Measurements from ENCODE around the gene TAF8. TPM values are rescaled to one million over a fixed set of nuclear protein-coding genes. Genes with fewer than 3 reads are reported as not detected.

Gene TAF8
- total and polyA plus RNA-seq, 2 donors, result 13.4 to 18.1 TPM

DNA sequence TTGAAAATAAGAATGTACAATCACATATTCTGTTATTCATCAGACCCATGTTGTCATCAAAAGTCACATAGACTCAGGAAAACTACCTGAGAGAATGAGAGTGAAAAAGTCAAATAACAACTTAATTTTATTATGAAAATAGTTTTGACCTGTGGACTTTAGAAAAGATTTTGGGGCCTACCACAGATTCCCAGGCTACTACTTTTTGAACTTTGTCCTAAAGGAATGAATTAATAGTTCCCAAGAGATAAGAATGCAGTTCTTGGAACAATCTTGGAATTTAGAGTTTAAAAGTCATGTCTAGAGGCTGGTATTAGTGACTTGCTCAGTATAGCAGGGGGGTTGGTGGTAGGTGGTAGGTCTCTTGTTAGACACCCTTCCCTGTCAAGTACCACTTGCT, 3.3 kb downstream of the TAF8 start:
- Histone ChIP-seq H3K4me1 (ENCODE audit: insufficient read depth) (no peaks in the 10 kb centered on the region), H3K36me3 (ENCODE audit: insufficient read depth) (peaks cover 5% of the 10 kb centered on the region), H3K4me3 (ENCODE audit: low read depth, low read length) (no peak overlapping the region), H3K27ac (ENCODE audit: low read depth) (no peak overlapping the region)
- no peak for DNase-seq (ENCODE audit: extremely low spot score)

DNA sequence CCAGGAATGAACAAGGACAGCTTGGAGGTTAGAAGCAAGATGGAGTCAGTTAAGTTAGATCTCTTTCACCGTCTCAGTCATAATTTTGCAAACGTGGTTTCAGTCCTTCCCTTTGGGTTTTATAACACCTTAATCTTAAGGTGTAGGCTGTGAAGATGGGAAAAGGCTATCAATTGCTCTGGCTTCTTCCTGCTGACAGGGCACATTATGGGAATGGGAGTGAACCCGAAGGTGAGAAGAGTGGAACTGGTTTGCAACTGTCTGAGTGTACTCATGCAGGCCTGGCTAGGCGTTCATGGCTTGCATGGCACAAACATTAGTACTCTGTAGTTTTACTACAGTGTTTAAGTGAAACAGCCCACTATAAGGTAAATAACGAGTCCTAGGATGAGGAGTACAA, 9.4 kb downstream of the TAF8 start:
- Histone ChIP-seq H3K36me3 (ENCODE audit: insufficient read depth) (peaks cover 8% of the 10 kb centered on the region), H3K4me3 (ENCODE audit: low read depth, low read length) (no peak overlapping the region), H3K27ac (ENCODE audit: low read depth) (no peak overlapping the region), H3K4me1 (ENCODE audit: insufficient read depth) (no peaks in the 10 kb centered on the region)
- WGBS, result 94% methylated on average over 5 of the region's 5 CpGs
- no peak for DNase-seq (ENCODE audit: extremely low spot score)

DNA sequence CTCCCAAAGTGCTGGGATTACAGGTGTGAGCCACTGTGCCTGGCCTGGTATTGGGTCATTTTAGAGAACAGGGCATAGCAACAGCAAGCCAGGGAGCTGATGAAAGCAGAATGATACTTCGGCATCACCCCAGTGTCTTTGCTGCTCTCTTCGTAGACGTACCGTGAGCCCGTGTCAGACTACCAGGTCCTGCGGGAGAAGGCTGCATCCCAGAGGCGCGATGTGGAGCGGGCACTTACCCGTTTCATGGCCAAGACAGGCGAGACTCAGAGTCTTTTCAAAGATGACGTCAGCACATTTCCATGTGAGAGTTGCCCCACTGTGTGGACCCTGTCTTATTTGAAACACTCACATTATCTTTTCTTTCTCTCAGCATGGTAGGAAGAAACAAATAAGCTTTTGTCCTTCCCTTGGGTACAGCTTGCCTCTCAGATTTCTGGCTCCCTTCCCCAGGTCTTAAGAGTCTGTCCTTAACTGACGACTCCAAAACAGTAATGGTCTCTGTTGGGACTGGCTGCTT, 15.9 kb downstream of the TAF8 start:
- 97% methylated on average over 13 of the region's 13 CpGs for WGBS
- H3K36me3 ChIP-seq (ENCODE audit: insufficient read depth), result no peaks in the 10 kb centered on the region
- H3K4me3 ChIP-seq (ENCODE audit: low read depth, low read length), result no peak overlapping the region
- H3K4me1 ChIP-seq (ENCODE audit: insufficient read depth), result no peaks in the 10 kb centered on the region
- H3K27ac ChIP-seq (ENCODE audit: low read depth), result no peak overlapping the region
- no peak for DNase-seq (ENCODE audit: extremely low spot score)

DNA sequence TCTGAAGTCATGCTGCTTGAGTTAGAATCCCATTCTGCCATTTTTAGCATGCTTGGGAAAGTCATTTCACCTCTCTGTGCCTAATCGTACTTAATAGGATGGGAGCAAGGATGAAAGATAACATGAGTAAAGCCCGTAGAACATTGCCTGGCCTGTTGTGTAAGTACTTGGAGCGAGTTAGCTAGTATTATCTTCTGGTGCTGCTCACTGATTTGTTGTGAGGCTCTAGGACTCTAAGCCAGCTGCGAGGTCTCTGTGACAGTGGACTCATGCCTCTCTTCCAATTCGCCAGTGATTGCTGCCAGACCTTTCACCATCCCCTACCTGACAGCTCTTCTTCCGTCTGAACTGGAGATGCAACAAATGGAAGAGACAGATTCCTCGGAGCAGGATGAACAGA, 17.8 kb downstream of the TAF8 start:
- WGBS, result 92% methylated on average over 7 of the region's 7 CpGs
- Histone ChIP-seq H3K36me3 (ENCODE audit: insufficient read depth) (no peaks in the 10 kb centered on the region), H3K4me3 (ENCODE audit: low read depth, low read length) (no peak overlapping the region), H3K4me1 (ENCODE audit: insufficient read depth) (no peaks in the 10 kb centered on the region), H3K27ac (ENCODE audit: low read depth) (no peak overlapping the region)
- DNase-seq (ENCODE audit: extremely low spot score), result no peak

DNA sequence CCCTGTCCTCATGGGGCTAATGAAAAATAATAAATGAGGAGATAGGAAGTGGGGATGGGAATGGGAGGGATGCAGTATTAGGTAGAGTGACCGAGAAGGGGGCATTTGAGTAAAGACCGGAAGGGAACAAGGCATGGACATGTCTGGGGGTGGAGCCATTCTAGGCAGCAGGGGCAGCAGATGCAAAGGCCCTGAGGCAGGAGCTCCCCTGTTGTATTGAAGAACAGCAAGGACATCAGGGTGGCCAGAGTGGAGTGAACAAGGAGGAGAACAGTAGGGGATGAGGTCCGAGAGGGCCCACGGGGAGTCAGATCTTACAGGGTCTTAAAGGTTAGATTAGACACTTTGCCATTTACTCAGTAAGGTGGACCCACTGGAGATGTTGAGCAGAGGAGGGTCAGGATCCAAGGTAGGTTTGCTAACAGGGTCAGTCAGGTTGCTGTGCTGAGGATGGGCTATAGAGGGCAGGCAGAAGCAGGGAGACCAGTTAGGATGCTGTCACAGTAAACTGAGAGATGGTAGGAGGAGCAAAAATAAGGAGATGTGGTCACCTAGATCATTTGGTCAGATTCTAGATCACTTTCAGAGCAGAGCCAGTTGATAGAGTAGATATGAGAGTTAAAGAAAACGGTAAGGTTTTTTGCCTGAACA, 18.7 kb downstream of the TAF8 start:
- Histone ChIP-seq H3K4me3 (ENCODE audit: low read depth, low read length) (no peak overlapping the region), H3K27ac (ENCODE audit: low read depth) (no peak overlapping the region), H3K36me3 (ENCODE audit: insufficient read depth) (no peaks in the 10 kb centered on the region), H3K4me1 (ENCODE audit: insufficient read depth) (no peaks in the 10 kb centered on the region)
- DNase-seq (ENCODE audit: extremely low spot score), result no peak
- WGBS, result 94% methylated on average over 5 of the region's 5 CpGs

DNA sequence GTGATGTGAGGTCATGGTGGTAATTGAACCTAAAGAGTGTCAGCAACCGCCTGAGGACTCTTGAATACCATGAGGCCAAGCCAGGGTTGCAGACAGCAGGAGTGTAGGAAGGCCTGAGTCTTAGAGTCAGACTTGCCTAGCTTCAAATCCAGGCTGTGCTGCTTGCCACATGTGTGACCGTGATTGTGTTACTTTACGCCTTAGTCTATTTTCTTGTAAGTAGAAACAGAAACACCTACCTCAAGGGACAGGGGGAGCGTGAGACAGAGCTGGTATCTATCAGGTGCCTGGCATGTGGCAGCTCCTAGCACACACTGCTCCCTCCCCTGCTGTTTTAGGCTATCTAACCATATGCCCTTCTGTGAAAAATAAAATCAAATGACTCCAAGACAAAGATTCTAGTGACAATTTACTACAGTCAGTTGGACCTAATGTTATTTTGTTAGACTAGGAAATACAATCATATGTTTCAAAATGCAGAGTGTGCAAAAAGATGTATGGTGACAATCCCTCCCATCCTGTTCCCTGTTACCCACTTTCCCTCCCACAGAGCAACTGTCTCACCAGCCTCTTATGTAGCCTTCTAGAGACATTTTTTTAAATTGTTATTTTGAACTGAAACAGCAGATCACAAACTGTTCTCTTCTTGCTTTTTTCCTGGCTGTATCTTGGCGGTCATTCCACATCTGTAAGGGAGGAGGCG, 21.7 kb downstream of the TAF8 start:
- Histone ChIP-seq H3K4me3 (ENCODE audit: low read depth, low read length) (no peak overlapping the region), H3K4me1 (ENCODE audit: insufficient read depth) (no peaks in the 10 kb centered on the region), H3K27ac (ENCODE audit: low read depth) (no peak overlapping the region), H3K36me3 (ENCODE audit: insufficient read depth) (no peaks in the 10 kb centered on the region)
- DNase-seq (ENCODE audit: extremely low spot score), result no peak
- 72% methylated on average over 6 of the region's 6 CpGs for WGBS

DNA sequence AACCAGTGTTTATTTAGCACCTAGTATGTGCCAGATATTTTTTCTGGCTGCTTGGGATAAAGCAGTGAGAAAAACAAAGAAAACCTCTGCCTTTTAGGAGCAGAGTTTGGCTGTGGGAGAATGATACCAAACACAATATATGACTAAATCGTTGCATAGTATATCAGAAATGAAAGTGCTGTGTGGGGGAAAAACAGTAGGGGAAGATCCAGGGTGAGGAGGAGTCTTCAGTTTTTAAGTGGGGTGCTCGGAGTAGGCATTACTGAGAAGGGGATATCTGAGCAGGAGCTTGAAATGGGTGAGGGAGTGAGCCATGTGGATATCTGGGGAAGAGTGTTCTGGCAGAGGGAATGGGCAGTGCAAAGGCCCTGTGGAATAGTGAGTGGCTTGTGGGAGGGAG, 23.0 kb downstream of the TAF8 start:
- no peak for DNase-seq (ENCODE audit: extremely low spot score)

DNA sequence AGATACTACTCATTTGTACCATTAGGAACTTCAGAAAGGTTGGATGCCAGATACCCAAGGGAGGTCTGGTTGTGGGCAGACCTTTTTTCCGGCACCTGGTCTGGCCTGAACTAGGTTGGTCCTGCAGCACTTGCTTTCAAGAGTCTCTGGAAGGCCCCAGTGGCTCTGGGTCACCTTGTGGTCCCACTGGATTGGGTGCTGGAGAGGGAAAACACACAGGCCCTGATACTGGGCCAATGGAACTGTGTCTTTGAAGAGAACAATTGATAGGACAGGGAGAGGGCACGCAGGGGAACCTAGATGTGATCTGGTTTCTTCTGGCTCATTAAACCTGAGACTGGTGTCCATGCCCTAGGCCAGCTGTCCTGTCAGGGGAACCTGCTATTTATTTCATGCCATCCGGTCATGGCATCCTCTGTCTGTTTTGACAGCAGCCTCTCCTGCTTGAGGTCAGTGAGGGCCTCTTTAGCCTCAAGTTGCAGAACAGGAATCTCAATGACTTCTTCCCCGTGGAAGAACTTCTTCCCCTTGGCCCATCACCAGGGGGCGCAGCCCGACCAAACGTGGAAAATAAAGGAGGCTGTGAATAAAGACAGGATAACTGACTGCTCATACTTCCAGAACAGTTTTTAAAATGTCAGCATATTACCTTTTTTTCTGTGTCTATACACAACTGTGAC, 25.0 kb downstream of the TAF8 start:
- Histone ChIP-seq H3K4me3 (ENCODE audit: low read depth, low read length) (no peak overlapping the region), H3K36me3 (ENCODE audit: insufficient read depth) (peaks cover 2% of the 10 kb centered on the region), H3K4me1 (ENCODE audit: insufficient read depth) (no peaks in the 10 kb centered on the region), H3K27ac (ENCODE audit: low read depth) (no peak overlapping the region)
- DNase-seq (ENCODE audit: extremely low spot score), result peak; percentile 51
- WGBS, result 40% methylated on average over 7 of the region's 7 CpGs

More for the DNA sequence above, 23.0 kb downstream of the TAF8 start:
- no peaks in the 10 kb centered on the region for H3K4me1 ChIP-seq (ENCODE audit: insufficient read depth)
- peaks cover 2% of the 10 kb centered on the region for H3K36me3 ChIP-seq (ENCODE audit: insufficient read depth)
- H3K4me3 ChIP-seq (ENCODE audit: low read depth, low read length), result no peak overlapping the region
- H3K27ac ChIP-seq (ENCODE audit: low read depth), result no peak overlapping the region
- 92% methylated on average over 2 of the region's 2 CpGs for WGBS

DNA sequence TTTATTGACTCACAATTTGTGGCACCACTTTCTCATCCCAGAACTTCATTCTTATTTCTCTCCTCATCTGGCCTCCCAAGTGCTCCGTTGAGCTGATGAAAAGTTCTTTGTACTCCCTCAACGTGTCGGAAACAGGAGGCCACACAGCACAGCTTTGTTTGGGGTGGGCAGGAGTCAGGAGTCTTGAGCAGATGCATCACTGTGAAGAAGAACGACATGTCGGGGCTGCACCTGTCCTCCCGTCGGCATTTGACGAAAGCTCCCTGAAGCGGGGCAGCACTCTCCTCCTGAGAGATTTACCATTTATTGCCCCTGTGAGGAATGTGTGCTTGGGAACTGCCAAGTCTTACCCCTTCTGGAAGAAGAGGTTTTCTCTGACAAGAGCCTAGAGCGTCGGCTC, 28.1 kb downstream of the TAF8 start:
- H3K4me1 ChIP-seq (ENCODE audit: insufficient read depth), result no peaks in the 10 kb centered on the region
- peaks cover 2% of the 10 kb centered on the region for H3K36me3 ChIP-seq (ENCODE audit: insufficient read depth)
- no peak overlapping the region for H3K4me3 ChIP-seq (ENCODE audit: low read depth, low read length)
- H3K27ac ChIP-seq (ENCODE audit: low read depth), result no peak overlapping the region
- WGBS, result 90% methylated on average over 11 of the region's 11 CpGs
- no peak for DNase-seq (ENCODE audit: extremely low spot score)

DNA sequence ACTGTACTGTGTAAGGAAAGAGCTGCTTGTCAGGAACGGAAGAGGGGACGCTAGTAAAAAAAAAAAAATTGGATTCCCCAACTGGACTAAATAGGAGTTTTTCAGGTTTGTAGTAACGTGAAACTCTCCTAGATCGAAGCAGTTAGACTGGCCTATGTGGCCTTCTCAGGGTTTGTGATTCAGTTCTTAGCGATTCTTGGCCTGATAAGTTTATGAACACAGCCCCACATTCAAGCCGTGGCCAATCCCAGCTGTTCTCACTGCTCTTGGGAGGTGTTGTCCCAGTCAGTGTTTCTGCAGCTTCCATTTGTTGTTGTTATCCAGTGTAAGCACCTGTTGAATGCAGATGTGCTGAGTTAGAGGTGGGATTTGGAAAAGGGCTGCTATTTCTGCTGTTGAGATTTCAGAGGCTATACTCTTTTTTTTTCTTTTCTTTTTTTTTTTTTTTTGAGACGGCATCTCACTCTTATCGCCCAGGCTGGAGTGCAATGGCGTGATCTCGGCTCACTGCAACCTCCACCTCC, 29.7 kb downstream of the TAF8 start:
- H3K4me1 ChIP-seq (ENCODE audit: insufficient read depth), result no peaks in the 10 kb centered on the region
- no peak overlapping the region for H3K4me3 ChIP-seq (ENCODE audit: low read depth, low read length)
- peaks cover 2% of the 10 kb centered on the region for H3K36me3 ChIP-seq (ENCODE audit: insufficient read depth)
- 86% methylated on average over 10 of the region's 10 CpGs for WGBS
- H3K27ac ChIP-seq (ENCODE audit: low read depth), result no peak overlapping the region
- DNase-seq (ENCODE audit: extremely low spot score), result no peak

DNA sequence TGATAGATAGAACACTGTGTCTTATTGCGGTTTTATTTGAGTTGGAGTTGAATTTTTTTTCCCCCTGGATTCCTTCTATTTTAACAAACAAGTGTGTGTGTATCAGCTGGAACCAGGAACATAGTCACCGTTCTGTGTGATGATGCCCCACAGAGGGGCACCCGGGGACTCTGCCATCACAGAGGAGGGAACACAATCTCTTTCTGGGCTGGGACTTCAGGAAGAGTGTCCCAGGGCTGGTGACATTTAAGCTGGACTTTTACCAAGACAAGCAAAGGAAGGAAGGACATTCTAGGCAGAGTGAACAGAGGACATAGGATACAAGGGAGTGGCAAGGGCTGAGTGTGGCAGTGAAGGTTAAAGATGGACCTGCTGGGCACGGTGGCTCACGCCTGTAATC, 33.2 kb downstream of the TAF8 start:
- WGBS, result 91% methylated on average over 5 of the region's 5 CpGs
- H3K36me3 ChIP-seq (ENCODE audit: insufficient read depth), result no peaks in the 10 kb centered on the region
- no peak for DNase-seq (ENCODE audit: extremely low spot score)
- no peaks in the 10 kb centered on the region for H3K4me1 ChIP-seq (ENCODE audit: insufficient read depth)
- no peak overlapping the region for H3K4me3 ChIP-seq (ENCODE audit: low read depth, low read length)
- no peak overlapping the region for H3K27ac ChIP-seq (ENCODE audit: low read depth)

DNA sequence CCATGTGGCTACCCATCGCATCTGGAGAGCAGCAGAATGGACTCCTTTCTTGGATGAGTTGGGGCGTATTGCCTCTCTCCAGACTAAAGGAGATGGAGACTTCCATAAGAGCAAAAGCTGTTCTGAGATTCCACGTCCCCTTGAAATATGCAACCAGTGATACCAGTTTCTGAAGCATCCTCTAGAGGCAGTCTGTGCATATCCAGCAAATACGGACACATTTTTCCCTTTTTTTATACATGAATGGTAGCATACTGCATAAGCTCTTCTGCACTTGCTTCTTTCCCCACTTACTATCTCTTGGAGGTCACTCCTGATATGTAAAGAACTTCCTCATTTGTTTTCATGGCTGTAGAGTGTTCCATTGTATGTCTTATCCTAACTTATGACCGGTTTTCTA, 34.6 kb downstream of the TAF8 start:
- no peak for DNase-seq (ENCODE audit: extremely low spot score)
- no peaks in the 10 kb centered on the region for H3K4me1 ChIP-seq (ENCODE audit: insufficient read depth)
- WGBS, result 82% methylated on average over 5 of the region's 5 CpGs

DNA sequence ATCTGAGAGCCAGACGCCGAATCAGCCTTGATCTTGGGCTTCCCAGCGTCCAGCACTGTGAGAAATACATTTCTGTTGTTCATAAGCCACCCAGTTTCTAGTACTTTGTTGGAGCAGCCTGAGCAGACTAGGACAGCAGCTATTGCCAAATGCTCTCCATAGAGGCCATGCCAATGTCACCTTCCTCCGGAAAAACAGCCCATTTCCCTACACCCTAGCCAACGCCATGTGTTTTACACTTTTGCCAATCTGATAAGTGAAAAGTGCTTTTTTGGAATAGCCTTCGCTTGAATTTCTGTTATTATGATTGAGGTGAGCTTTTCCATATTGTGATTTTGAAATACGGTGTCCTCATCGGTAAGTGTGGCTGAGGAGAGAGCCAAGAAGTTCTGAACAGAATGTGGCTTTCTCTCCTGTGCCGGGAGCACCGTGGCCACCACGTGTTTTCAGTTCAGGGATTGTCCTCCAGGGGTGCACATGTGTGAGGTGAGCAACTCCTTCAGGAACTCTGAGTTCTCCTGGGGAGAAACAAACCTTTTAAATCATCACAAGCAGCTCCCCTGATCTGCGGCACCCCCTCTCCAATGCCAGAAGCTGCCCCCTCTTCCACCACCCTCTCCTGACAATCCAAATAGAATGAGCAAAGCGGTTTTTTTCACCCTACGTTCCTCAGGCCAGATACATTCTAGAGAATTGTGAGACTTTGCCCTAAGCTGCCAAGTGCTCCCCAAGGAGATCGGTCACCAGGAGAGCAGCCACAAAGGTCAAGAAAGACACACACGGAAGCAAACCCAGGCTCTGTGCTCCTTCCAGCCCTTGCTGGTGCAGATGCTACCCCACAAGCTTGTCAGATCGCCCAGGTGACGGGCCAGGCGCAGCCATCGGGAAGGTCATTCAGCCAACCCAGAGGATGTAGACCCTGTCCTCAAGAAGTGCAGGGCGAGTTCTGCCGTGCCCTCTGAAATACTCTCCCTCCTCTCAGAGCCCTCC, 36.0 kb downstream of the TAF8 start:
- no peaks in the 10 kb centered on the region for H3K4me1 ChIP-seq (ENCODE audit: insufficient read depth)
- H3K4me3 ChIP-seq (ENCODE audit: low read depth, low read length), result no peak overlapping the region
- H3K36me3 ChIP-seq (ENCODE audit: insufficient read depth), result no peaks in the 10 kb centered on the region
- no peak overlapping the region for H3K27ac ChIP-seq (ENCODE audit: low read depth)
- no peak for DNase-seq (ENCODE audit: extremely low spot score)
- WGBS, result 86% methylated on average over 22 of the region's 22 CpGs

More for the DNA sequence above, 34.6 kb downstream of the TAF8 start:
- H3K36me3 ChIP-seq (ENCODE audit: insufficient read depth), result no peaks in the 10 kb centered on the region
- no peak overlapping the region for H3K4me3 ChIP-seq (ENCODE audit: low read depth, low read length)
- H3K27ac ChIP-seq (ENCODE audit: low read depth), result no peak overlapping the region

Measured in urinary bladder (tissue), 4 donors.